Measurements from ENCODE around the gene SSC4D. TPM values are rescaled to one million over a fixed set of nuclear protein-coding genes. Genes with fewer than 3 reads are reported as not detected.

The SSC4D gene
- polyA plus RNA-seq, 1 donor from 2014 or later: 2.5 TPM

DNA sequence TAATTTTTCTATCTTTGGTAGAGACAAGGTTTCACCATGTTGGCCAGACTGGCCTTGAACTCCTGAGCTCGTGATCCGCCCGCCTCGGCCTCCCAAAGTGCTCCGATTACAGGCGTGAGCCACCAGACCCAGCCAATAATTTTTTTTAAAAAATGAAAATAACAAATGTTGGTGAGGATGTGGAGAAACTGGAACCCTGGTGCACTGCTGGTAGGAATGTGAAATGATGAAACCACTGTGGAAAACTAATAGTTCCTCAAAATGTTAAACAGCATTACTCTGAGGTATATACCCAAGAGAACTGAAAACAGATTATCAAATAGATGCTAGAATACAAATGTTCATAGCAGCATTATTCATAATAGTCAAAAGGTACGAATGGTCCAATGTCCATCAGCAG is 27.7 kb downstream of the SSC4D start:
- TF ChIP-seq, protein P1, sequence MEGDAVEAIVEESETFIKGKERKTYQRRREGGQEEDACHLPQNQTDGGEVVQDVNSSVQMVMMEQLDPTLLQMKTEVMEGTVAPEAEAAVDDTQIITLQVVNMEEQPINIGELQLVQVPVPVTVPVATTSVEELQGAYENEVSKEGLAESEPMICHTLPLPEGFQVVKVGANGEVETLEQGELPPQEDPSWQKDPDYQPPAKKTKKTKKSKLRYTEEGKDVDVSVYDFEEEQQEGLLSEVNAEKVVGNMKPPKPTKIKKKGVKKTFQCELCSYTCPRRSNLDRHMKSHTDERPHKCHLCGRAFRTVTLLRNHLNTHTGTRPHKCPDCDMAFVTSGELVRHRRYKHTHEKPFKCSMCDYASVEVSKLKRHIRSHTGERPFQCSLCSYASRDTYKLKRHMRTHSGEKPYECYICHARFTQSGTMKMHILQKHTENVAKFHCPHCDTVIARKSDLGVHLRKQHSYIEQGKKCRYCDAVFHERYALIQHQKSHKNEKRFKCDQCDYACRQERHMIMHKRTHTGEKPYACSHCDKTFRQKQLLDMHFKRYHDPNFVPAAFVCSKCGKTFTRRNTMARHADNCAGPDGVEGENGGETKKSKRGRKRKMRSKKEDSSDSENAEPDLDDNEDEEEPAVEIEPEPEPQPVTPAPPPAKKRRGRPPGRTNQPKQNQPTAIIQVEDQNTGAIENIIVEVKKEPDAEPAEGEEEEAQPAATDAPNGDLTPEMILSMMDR (IDR thresholded peaks at IDR 0.05; ENCODE audit: poor library complexity, severe bottlenecking): no peak
- TF ChIP-seq POLR2AphosphoS5 (IDR thresholded peaks at IDR 0.05) (no peak), TAF1 (IDR thresholded peaks at IDR 0.05; ENCODE audit: low read depth) (no peak), EZH2 (IDR thresholded peaks at IDR 0.05; ENCODE audit: borderline replicate concordance, insufficient read depth, low read length, poor library complexity, severe bottlenecking) (no peak), MXI1 (conservative IDR thresholded peaks at IDR 0.05; ENCODE audit: poor library complexity, severe bottlenecking) (no peak), SMC3 (conservative IDR thresholded peaks at IDR 0.05; ENCODE audit: poor library complexity) (no peak), EP300 (conservative IDR thresholded peaks at IDR 0.05; ENCODE audit: poor library complexity, severe bottlenecking) (no peak), RAD21 (conservative IDR thresholded peaks at IDR 0.05) (no peak)
- TF ChIP-seq, protein P2, sequence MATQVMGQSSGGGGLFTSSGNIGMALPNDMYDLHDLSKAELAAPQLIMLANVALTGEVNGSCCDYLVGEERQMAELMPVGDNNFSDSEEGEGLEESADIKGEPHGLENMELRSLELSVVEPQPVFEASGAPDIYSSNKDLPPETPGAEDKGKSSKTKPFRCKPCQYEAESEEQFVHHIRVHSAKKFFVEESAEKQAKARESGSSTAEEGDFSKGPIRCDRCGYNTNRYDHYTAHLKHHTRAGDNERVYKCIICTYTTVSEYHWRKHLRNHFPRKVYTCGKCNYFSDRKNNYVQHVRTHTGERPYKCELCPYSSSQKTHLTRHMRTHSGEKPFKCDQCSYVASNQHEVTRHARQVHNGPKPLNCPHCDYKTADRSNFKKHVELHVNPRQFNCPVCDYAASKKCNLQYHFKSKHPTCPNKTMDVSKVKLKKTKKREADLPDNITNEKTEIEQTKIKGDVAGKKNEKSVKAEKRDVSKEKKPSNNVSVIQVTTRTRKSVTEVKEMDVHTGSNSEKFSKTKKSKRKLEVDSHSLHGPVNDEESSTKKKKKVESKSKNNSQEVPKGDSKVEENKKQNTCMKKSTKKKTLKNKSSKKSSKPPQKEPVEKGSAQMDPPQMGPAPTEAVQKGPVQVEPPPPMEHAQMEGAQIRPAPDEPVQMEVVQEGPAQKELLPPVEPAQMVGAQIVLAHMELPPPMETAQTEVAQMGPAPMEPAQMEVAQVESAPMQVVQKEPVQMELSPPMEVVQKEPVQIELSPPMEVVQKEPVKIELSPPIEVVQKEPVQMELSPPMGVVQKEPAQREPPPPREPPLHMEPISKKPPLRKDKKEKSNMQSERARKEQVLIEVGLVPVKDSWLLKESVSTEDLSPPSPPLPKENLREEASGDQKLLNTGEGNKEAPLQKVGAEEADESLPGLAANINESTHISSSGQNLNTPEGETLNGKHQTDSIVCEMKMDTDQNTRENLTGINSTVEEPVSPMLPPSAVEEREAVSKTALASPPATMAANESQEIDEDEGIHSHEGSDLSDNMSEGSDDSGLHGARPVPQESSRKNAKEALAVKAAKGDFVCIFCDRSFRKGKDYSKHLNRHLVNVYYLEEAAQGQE (IDR thresholded peaks at IDR 0.05; ENCODE audit: borderline replicate concordance): no peak
- no peak overlapping the region for H3K9ac ChIP-seq (ENCODE audit: low read length)
- H3K4me3 ChIP-seq (ENCODE audit: low read length): no peak overlapping the region
- no peaks in the 10 kb centered on the region for H3K9me2 ChIP-seq (ENCODE audit: insufficient read depth, low read length)
- no peak overlapping the region for H3K27ac ChIP-seq (ENCODE audit: low read length)
- no peaks in the 10 kb centered on the region for H3K9me3 ChIP-seq (ENCODE audit: low read length)
- no peaks in the 10 kb centered on the region for H3K36me3 ChIP-seq (ENCODE audit: insufficient read depth, low read length)
- H3K79me2 ChIP-seq (replicated peaks; ENCODE audit: insufficient read depth, low read length): no peaks in the 10 kb centered on the region
- no peaks in the 10 kb centered on the region for H3K27me3 ChIP-seq (ENCODE audit: insufficient read depth, low read depth, low read length)
- no peak overlapping the region for H3K4me2 ChIP-seq (ENCODE audit: low read length)
- no peaks in the 10 kb centered on the region for H3F3A ChIP-seq (ENCODE audit: insufficient read depth, low read length, poor library complexity, severe bottlenecking)
- H2AFZ ChIP-seq (ENCODE audit: low read depth, low read length): no peak overlapping the region
- no peaks in the 10 kb centered on the region for H4K20me1 ChIP-seq (ENCODE audit: insufficient read depth)

DNA sequence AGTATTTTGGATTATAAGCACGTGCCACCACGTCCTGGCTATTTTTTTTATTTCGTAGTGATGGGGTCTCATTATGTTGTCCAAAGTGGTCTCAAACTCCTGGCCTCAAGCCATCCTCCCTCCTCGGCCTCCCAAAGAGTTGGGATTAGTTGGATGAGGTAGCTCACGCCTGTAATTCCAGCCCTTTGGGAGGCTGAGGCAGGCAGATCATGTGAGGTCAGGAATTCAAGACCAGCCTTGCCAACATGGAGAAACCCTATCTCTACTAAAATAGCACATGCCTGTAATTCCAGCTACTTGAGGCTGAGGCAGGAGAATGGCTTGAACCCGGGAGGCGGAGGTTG is 28.9 kb downstream of the SSC4D start:
- Histone ChIP-seq H3K36me3 (ENCODE audit: insufficient read depth, low read length) (no peaks in the 10 kb centered on the region), H3K9me3 (ENCODE audit: low read length) (no peaks in the 10 kb centered on the region), H3K9me2 (ENCODE audit: insufficient read depth, low read length) (no peaks in the 10 kb centered on the region), H2AFZ (ENCODE audit: low read depth, low read length) (no peak overlapping the region), H3K4me2 (ENCODE audit: low read length) (no peak overlapping the region), H3K4me3 (ENCODE audit: low read length) (peak overlapping the region; percentile 62), H3K27me3 (ENCODE audit: insufficient read depth, low read depth, low read length) (no peaks in the 10 kb centered on the region), H3K9ac (ENCODE audit: low read length) (no peak overlapping the region), H4K20me1 (ENCODE audit: insufficient read depth) (no peaks in the 10 kb centered on the region), H3K27ac (ENCODE audit: low read length) (no peak overlapping the region), H3F3A (ENCODE audit: insufficient read depth, low read length, poor library complexity, severe bottlenecking) (no peaks in the 10 kb centered on the region), H3K79me2 (replicated peaks; ENCODE audit: insufficient read depth, low read length) (no peaks in the 10 kb centered on the region)
- TF ChIP-seq EZH2 (IDR thresholded peaks at IDR 0.05; ENCODE audit: borderline replicate concordance, insufficient read depth, low read length, poor library complexity, severe bottlenecking) (no peak), MXI1 (conservative IDR thresholded peaks at IDR 0.05; ENCODE audit: poor library complexity, severe bottlenecking) (no peak), SMC3 (conservative IDR thresholded peaks at IDR 0.05; ENCODE audit: poor library complexity) (no peak), EP300 (conservative IDR thresholded peaks at IDR 0.05; ENCODE audit: poor library complexity, severe bottlenecking) (no peak), RAD21 (conservative IDR thresholded peaks at IDR 0.05) (no peak), TAF1 (IDR thresholded peaks at IDR 0.05; ENCODE audit: low read depth) (no peak), POLR2AphosphoS5 (IDR thresholded peaks at IDR 0.05) (no peak)
- TF ChIP-seq, protein P1 (IDR thresholded peaks at IDR 0.05; ENCODE audit: poor library complexity, severe bottlenecking): no peak
- TF ChIP-seq, protein P2 (IDR thresholded peaks at IDR 0.05; ENCODE audit: borderline replicate concordance): no peak
